ENCODE results near the gene TPK1.

- TF ChIP-seq CTCF (IDR thresholded peaks at IDR 0.05; ENCODE audit: low read depth, low read length, poor library complexity, severe bottlenecking) = no peak
- no peak for TF ChIP-seq EZH2phosphoT487 (IDR thresholded peaks at IDR 0.05; ENCODE audit: borderline replicate concordance, low read length)
These were observed 432.8 kb downstream of the TPK1 start for GRCh38 chr7:144403102-144403501.

All from DOHH2 (cell line).